IPS-18a (cell line): ENCODE results near the gene PTPN4.
A peak's percentile ranks its signal among the peaks of the same experiment; 100 is the strongest.
"Not testable (repeated sequence)": the region's sequence is repeated elsewhere in the genome, so short reads cannot be mapped to it uniquely, and the experiment has no call there.

Source experiments
- H3K27ac ChIP-seq: one replicate; pipeline ENCODE4 v1.5.1; 2013; ENCODE audit warnings: low read length
- H3K27me3 ChIP-seq: one replicate; pipeline ENCODE4 v1.6.1; 2013; ENCODE audit warnings: mild to moderate bottlenecking, low read length; ENCODE audit not compliant: control insufficient read depth, insufficient read depth
- H3K36me3 ChIP-seq: one replicate; pipeline ENCODE4 v1.6.1; 2013; ENCODE audit warnings: low read depth, low read length; ENCODE audit not compliant: control insufficient read depth
- H3K4me1 ChIP-seq: one replicate; pipeline ENCODE4 v1.6.1; 2013; ENCODE audit warnings: low read depth, low read length; ENCODE audit not compliant: control insufficient read depth
- H3K4me3 ChIP-seq: one replicate; pipeline ENCODE4 v1.5.1; 2013; ENCODE audit warnings: low read length
- H3K9ac ChIP-seq: one replicate; pipeline ENCODE4 v1.6.1; 2013; ENCODE audit warnings: mild to moderate bottlenecking, low read length, moderate library complexity
- H3K9me3 ChIP-seq: one replicate; pipeline ENCODE4 v1.6.1; 2013; ENCODE audit warnings: low read depth, low read length; ENCODE audit not compliant: control insufficient read depth

PTPN4 gene

DNA sequence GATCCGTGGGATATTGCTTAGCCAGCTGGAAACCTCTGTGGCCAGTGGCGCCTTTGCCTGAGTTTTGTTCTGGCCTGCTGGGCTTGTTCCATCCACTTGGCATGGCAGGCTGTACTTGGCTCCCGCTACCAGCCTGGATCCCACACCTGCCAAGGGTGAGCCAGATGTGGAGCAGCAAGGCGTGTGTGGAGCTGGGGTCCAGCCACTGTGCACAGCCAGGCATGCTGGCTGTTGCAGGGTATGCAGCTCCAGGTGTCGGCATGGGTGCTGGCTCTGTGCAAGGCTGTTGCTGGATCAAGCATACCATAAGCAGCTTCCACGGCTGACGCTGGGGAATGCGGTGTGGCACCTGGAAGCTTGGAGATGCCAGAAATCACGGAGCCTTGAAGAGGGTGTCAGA is 34.5 kb downstream of the PTPN4 start:
- no peak overlapping the region for H3K4me3 ChIP-seq
- peaks cover 2% of the 10 kb centered on the region for H3K9me3 ChIP-seq
- H3K27me3 ChIP-seq, result no peaks in the 10 kb centered on the region
- H3K27ac ChIP-seq, result peak overlapping the region; percentile 9
- peaks cover 43% of the 10 kb centered on the region for H3K4me1 ChIP-seq
- H3K36me3 ChIP-seq, result no peaks in the 10 kb centered on the region
- H3K9ac ChIP-seq, result no peak overlapping the region

DNA sequence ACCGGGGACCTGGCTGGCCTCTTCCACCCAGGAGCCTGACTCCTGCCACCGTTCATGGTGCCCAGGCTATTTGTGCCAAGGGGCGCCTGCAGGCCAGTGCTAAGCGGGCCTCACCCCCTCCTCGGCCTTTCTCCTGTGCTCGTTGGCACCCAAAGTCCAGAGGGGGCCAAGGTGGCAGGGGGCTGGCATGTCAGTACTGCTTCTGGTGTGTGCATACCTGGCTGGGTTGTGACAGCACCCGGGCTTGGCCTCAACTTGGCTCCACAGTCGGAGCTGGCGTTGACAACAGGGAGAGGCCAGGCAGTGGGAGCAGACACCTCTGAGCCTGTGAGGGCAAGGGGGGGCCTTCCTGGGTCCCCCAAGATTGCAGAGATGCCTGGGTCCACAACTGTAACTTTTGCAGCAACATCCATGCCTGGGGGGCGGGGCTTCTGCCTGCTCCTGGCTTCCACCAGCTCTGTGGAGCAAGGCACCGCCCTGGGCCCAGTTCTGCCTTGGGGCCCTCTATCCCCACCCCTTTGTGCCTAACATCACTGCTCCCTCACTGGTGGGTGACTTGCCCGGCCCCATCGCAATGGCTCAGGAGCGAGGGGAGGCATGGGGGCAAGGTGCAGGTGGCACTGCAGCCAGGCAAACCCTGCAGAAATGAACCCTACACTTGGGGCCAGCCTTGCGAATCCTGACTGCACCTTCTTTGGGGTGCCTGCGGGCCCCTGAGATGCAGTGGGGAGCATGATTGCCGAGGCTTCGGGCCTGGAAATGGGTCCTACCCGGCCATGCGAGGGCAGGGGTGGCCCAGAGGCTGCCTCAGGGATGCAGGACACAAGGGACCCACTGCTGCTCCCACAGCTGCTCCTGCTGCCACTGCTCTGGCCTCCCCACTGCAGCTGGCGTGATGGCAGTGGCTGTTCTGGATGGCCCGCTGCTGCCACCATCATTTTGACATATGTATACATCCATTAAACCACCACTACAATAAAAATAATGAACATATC is 35.9 kb downstream of the PTPN4 start:
- H3K27me3 ChIP-seq, result no peaks in the 10 kb centered on the region
- no peaks in the 10 kb centered on the region for H3K36me3 ChIP-seq
- H3K9ac ChIP-seq, result no peak overlapping the region
- no peak overlapping the region for H3K4me3 ChIP-seq
- H3K9me3 ChIP-seq, result peaks cover 2% of the 10 kb centered on the region
- peaks cover 55% of the 10 kb centered on the region for H3K4me1 ChIP-seq
- H3K27ac ChIP-seq, result no peak overlapping the region

DNA sequence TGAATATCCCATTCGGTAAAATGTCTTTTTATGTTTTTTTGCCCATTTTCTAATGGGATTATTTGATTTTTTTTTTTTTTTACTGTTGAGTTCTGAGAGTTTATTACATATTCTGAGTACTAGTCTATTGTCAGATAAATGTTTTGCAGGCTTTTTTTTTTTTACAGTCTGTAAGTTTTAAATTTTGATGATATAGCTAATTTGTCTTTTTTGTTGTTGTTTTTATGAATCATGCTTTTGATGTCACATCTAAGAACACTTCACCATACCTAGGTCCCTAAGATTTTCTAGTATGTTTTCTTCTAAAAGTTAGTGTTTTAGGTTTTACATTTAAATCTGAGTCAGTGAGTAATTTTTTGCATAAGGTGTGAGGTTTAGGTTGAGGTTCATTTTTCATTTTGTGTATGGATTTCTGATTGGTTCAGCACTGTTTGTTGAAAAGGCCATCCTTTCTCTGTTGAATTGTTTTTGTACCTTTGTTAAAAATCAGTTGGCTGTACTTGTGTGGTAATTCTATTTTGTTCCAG is 40.7 kb downstream of the PTPN4 start:
- Histone ChIP-seq H3K27ac (no peak overlapping the region), H3K27me3 (no peaks in the 10 kb centered on the region), H3K9me3 (no peaks in the 10 kb centered on the region), H3K4me3 (no peak overlapping the region), H3K9ac (peak overlapping the region; percentile 28), H3K4me1 (peaks cover 48% of the 10 kb centered on the region), H3K36me3 (no peaks in the 10 kb centered on the region)

DNA sequence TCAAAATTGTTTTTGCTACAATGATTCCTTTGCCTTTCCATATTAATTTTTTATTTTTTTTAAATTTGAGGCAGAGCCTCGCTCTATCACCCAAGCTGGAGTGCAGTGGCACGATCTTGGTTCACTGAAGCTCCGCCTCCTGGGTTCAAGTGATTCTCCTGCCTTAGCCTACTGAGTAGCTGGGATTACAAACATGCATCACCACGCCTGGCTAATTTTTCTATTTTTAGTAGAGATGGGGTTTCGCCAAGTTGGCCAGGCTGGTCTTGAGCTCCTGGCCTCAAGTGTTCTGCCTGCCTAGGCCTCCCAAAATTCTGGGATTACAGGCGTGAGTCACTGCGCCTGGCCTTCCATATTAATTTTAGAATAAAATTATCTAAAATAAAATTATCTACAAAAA is 41.3 kb downstream of the PTPN4 start:
- H3K9me3 ChIP-seq, result no peaks in the 10 kb centered on the region
- H3K27ac ChIP-seq, result no peak overlapping the region
- peak overlapping the region; percentile 28 for H3K9ac ChIP-seq
- H3K4me3 ChIP-seq, result no peak overlapping the region
- no peaks in the 10 kb centered on the region for H3K36me3 ChIP-seq
- no peaks in the 10 kb centered on the region for H3K27me3 ChIP-seq
- H3K4me1 ChIP-seq, result peaks cover 45% of the 10 kb centered on the region

DNA sequence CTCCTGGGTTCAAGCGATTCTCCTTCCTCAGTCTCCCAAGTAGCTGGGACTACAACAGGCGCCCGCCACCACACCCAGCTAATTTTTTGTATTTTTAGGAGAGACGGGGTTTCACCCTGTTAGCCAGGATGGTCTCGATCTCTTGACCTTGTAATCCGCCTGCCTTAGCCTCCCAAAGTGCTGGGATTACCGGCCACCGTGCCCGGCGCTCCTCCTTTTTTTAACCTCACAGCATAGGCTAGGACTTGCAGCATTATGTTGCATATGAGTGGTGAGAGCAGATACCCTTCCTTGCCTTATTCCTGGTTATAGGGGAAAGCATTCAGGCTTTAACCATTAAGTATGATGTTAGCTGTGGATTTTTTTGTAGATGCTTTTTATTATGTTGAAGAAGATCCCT is 42.3 kb downstream of the PTPN4 start:
- H3K9me3 ChIP-seq, H3K27me3 ChIP-seq, H3K9ac ChIP-seq, H3K36me3 ChIP-seq, H3K4me3 ChIP-seq, H3K27ac ChIP-seq: not testable (repeated sequence)
- H3K4me1 ChIP-seq, result peaks cover 44% of the 10 kb centered on the region

DNA sequence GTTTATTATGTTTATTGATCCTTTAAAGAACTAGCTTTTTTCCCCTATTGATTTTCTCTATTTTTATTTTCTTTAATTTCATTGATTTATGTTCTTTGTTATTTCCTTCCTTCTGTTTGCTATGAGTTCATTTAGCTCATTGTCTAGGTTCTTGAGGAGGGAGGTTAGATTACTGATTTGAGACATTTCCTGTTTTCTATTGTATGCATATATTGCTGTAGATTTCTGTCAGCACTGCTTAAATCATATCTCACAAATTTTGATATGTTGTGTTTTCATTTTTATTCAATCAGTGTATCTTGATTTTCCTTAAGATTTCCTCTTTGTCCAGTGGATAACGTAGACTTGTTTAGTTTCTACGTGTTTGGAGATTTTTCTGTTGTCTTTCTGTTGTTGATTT is 43.4 kb downstream of the PTPN4 start:
- Histone ChIP-seq H3K36me3 (no peaks in the 10 kb centered on the region), H3K4me3 (no peak overlapping the region), H3K4me1 (peaks cover 39% of the 10 kb centered on the region), H3K27ac (no peak overlapping the region), H3K9ac (no peak overlapping the region), H3K9me3 (no peaks in the 10 kb centered on the region), H3K27me3 (no peaks in the 10 kb centered on the region)

DNA sequence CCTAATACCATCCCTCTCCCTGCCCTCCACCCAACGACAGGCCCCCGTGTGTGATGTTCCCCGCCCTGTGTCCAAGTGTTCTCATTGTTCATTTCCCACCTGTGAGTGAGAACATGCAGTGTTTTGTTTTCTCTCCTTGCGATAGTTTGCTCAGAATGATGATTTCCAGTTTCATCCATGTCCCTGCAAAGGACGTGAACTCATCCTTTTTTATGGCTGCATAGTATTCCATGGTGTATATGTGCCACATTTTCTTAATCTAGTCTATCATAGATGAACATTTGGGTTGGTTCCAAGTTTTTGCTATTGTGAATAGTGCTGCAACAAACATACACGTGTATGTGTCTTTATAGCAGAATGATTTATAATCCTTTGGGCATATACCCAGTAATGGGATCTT is 44.7 kb downstream of the PTPN4 start:
- not testable (repeated sequence) for H3K9ac ChIP-seq, H3K27me3 ChIP-seq, H3K4me3 ChIP-seq, H3K36me3 ChIP-seq, H3K27ac ChIP-seq, H3K9me3 ChIP-seq
- peaks cover 40% of the 10 kb centered on the region for H3K4me1 ChIP-seq

DNA sequence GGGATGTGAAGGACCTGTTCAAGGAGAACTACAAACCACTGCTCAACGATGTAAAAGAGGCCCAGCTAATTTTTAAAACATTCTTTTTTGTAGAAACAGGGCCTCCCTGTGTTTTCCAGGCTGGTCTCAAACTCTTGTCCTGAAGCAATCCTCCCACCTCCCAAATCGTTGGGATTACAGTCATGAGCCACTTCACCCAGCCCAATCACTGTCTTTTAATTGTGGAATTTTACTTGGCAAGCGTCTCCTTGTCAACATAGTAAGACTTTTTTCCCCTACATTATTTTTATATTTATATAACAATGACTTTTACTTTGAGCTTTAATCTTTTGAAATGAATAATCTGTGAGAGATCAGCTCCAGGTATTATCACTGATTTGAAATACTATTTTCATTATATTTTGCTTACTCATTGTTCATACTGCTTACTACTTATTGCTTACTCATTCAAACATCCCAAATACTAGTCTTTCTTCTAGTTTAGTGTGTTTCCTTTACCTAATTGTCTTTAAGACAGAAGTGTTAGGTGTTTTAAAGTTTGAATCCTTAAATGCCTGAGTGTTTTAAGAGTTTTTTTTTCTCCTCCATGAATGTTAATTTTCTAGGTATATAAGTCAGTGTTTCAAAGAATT is 48.9 kb downstream of the PTPN4 start:
- H3K4me1 ChIP-seq, result peaks cover 8% of the 10 kb centered on the region
- H3K9me3 ChIP-seq, result no peaks in the 10 kb centered on the region
- H3K27ac ChIP-seq, result peak overlapping the region; percentile 52
- H3K27me3 ChIP-seq, result no peaks in the 10 kb centered on the region
- peaks cover 19% of the 10 kb centered on the region for H3K36me3 ChIP-seq
- H3K4me3 ChIP-seq, result no peak overlapping the region
- H3K9ac ChIP-seq, result no peak overlapping the region

DNA sequence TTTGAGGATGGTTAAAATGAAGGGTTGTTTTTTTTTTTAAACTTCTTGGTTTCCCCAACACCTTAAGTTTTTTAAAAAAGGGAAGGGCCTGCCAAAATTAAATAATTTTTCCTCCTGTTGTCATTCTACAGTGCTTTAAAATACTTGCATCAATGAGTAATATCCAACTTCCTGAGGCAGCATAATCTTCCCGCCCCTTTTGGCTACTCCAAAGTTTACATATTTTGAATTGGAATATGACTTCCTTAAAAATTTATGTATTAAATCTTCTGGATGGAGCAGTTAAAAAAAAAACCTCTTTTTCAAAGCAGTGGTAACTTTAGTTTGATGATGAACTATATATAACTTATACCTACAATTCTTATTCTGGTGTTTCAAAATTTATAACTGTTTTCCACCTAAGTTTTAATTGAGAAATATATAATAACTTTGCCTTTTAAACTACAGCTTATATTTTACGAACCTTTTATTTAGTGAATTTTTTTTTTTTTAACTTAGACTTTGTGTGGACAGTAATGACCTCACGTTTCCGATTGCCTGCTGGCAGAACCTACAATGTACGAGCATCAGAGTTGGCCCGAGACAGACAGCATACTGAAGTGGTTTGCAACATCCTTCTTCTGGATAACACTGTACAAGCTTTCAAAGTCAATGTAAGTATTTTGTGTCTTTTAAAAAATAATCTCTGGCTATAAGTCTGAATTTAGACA is 49.8 kb downstream of the PTPN4 start:
- no peak overlapping the region for H3K27ac ChIP-seq
- no peak overlapping the region for H3K4me3 ChIP-seq
- peaks cover 8% of the 10 kb centered on the region for H3K4me1 ChIP-seq
- H3K36me3 ChIP-seq, result peaks cover 20% of the 10 kb centered on the region
- H3K9me3 ChIP-seq, result no peaks in the 10 kb centered on the region
- H3K27me3 ChIP-seq, result no peaks in the 10 kb centered on the region
- H3K9ac ChIP-seq, result no peak overlapping the region

DNA sequence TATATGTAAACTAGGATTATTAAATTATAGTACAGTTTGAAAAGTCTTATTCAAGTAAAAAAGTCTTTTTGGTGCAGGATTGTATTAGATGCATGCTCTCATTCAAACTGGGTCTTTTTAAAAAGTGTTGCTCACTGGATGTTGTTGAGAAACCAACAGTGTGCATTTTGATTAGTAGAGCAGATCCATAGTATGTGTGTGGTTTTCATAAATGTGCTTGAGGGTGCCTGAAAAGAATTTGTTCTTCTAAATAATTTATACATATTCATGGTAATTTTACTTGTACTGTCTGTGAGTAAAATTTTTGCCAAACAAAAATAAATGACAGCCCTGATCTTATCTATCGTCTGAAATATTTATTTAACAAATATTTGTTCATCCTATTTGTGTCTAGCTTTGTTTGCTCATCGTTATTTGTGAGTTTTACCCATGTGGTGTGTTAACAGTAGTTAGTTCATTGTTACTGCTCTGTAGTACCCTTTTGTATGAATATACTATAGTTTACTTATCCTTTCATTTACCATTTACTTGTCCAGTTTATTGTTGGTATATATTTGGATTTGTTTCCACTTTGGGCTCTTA is 50.4 kb downstream of the PTPN4 start:
- Histone ChIP-seq H3K4me3 (no peak overlapping the region), H3K36me3 (peaks cover 20% of the 10 kb centered on the region), H3K9me3 (no peaks in the 10 kb centered on the region), H3K4me1 (peaks cover 8% of the 10 kb centered on the region), H3K27ac (no peak overlapping the region), H3K27me3 (no peaks in the 10 kb centered on the region), H3K9ac (no peak overlapping the region)

DNA sequence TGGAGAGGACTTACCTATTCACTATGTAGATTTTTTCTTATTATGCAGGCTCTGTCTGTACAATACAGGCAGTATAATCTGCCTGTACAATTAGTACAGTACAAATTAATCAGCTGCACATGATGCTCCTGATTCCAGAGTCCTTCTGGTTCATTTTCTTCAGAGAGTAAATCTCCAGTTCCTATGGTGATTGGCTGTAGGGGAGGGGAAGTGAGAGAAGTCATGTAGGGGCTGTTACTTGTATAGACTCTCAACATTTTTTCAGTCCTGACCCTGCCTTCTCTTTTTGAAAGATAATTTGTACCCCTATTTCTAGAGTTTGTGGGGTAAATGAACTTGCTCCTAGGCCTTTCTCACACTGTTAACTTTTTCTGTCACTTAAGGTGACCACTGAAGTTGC is 54.5 kb downstream of the PTPN4 start:
- Histone ChIP-seq H3K27me3 (no peaks in the 10 kb centered on the region), H3K9me3 (no peaks in the 10 kb centered on the region), H3K4me1 (no peaks in the 10 kb centered on the region), H3K9ac (no peak overlapping the region), H3K4me3 (no peak overlapping the region), H3K36me3 (peaks cover 20% of the 10 kb centered on the region), H3K27ac (no peak overlapping the region)
